Lower lobe of right lung (tissue), 2 donors: ENCODE data around the gene MAP1LC3B2. TPM values are rescaled to one million over a fixed set of nuclear protein-coding genes. Genes with fewer than 3 reads are reported as not detected.
"Not testable (repeated sequence)": the region's sequence is repeated elsewhere in the genome, so short reads cannot be mapped to it uniquely, and the experiment has no call there.

ENCODE experiments used
- ATAC-seq, 2 donors: fragments of 200-7000 bp; cut with Tn5 transposase; one replicate each; pipeline ENCODE4 v1.9.1; 2020 to 2022; ENCODE audit warnings: mild to moderate bottlenecking in 2 of 2, moderate library complexity in 2 of 2
- DNase-seq: peaks from one replicate; pipeline ENCODE4 v3.0.0-alpha.2; 2020
- H3K27ac ChIP-seq: fragments of 200-600 bp; one replicate; pipeline ENCODE4 v1.8.0; 2022
- H3K27me3 ChIP-seq: fragments of 200-600 bp; one replicate; pipeline ENCODE4 v1.8.0; 2022; ENCODE audit warnings: low read depth
- H3K36me3 ChIP-seq: fragments of 200-600 bp; one replicate; pipeline ENCODE4 v1.8.0; 2022; ENCODE audit warnings: mild to moderate bottlenecking
- H3K4me1 ChIP-seq: fragments of 200-600 bp; one replicate; pipeline ENCODE4 v1.8.0; 2022
- H3K4me3 ChIP-seq: fragments of 200-600 bp; one replicate; pipeline ENCODE4 v1.8.0; 2022; ENCODE audit warnings: mild to moderate bottlenecking
- H3K9me3 ChIP-seq: fragments of 200-600 bp; one replicate; pipeline ENCODE4 v1.8.0; 2022
- CTCF ChIP-seq: fragments of 200-600 bp; IDR thresholded peaks from one replicate; pipeline ENCODE4 v1.8.0; 2022; ENCODE audit warnings: antibody characterized with exemption, mild to moderate bottlenecking
- intact Hi-C: fragments of 100-400 bp; cut with DNase I; formaldehyde crosslinking; loops from one replicate; pipeline ENCODE4 v1.11.0; 2022
- total RNA-seq: library from RNA; stranded (reverse); fragmentation: NEBNext Ultra II Directional; extraction: Animal tissue kit (Norgen Biotek cat#: 25700); gene quantifications from one replicate; pipeline ENCODE4 v1.2.1, GENCODE V29; 2021
- donor health status: DM: no; HTN: yes; CAD: no; lungs with severe emphysema.

Gene MAP1LC3B2
- total RNA-seq, 1 donor from 2014 or later = 1.9 TPM

DNA sequence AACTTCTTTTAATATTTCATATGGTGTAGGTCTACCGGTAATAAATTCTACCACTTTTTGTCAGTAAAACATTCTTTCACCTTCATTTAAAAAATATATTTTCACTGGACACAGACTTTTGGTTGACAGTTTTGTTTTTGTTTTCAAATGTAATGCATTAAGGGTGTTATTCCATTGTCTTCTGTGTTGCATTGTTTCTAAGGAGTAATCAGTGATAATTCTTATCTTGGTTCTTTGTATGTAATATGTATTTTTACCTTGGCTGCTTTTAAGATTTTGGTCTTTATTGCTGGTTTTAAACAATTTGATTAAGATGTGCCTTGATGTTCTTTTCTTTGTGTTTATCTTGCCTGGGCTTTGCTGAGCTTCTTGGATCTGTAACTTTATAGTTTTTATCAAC lies 4.1 kb downstream of the MAP1LC3B2 start:
- intact Hi-C loops = no loop called here
- H3K27ac ChIP-seq = no peak overlapping the region
- DNase-seq (no peak), ATAC-seq (no peak)
- H3K4me1 ChIP-seq = peaks cover 13% of the 10 kb centered on the region
- no peak overlapping the region for H3K4me3 ChIP-seq
- H3K27me3 ChIP-seq = no peaks in the 10 kb centered on the region
- H3K36me3 ChIP-seq = no peaks in the 10 kb centered on the region
- no peak for TF ChIP-seq CTCF
- H3K9me3 ChIP-seq = peaks cover 12% of the 10 kb centered on the region

- H3K27me3 ChIP-seq = no peaks in the 10 kb centered on the region
- ATAC-seq (no peak), DNase-seq (no peak)
- no peak for TF ChIP-seq CTCF
- H3K27ac ChIP-seq = no peak overlapping the region
- H3K9me3 ChIP-seq = peaks cover 12% of the 10 kb centered on the region
- intact Hi-C loops = no loop called here
- no peaks in the 10 kb centered on the region for H3K36me3 ChIP-seq
- H3K4me3 ChIP-seq = no peak overlapping the region
- H3K4me1 ChIP-seq = peaks cover 7% of the 10 kb centered on the region
These were observed 4.9 kb downstream of the MAP1LC3B2 start for GRCh38 chr12:116564080-116564479.

DNA sequence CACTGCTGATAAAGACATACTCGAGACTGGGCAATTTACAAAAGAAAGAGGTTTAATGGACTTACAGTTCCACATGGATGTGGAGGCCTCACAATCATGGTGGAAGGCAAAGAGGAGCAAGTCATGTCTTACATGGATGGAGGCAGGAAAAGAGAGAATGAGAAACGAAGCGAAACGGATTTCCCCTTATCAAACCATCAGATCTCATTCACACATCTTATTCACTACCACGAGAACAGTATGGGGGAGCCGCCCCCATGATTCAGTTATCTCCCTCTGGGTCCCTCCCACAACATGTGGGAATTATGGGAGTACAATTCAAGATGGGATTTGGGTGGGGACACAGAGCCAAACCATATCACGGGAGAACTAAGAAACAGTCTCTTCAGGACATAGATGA lies 6.0 kb downstream of the MAP1LC3B2 start:
- H3K4me1 ChIP-seq, DNase-seq, intact Hi-C loops, H3K4me3 ChIP-seq, H3K36me3 ChIP-seq, ATAC-seq, H3K27me3 ChIP-seq, H3K27ac ChIP-seq: not testable (repeated sequence)
- H3K9me3 ChIP-seq = peaks cover 12% of the 10 kb centered on the region

DNA sequence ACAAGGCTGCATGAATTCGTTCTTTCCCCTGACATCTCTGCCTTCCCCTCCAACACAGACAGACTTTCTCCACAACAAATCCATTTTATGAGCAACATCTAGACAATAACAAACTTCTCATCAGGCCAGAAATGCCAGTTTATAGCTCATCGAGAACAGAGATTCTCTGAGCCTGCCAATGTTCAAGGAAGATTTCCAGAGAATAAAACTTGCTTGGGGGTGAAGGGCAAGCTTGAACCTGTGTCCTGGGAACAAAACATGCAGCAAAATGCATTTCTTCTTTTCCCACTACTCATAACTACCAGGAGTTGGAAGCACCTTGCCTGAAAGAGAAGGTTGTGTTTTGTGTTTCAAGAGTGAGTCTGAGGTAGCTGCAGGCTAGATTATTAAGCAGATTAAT lies 6.8 kb downstream of the MAP1LC3B2 start:
- Histone ChIP-seq H3K4me1 (no peaks in the 10 kb centered on the region), H3K27ac (no peak overlapping the region), H3K4me3 (no peak overlapping the region), H3K27me3 (no peaks in the 10 kb centered on the region), H3K36me3 (no peaks in the 10 kb centered on the region), H3K9me3 (peaks cover 12% of the 10 kb centered on the region)
- ATAC-seq = no peak
- TF ChIP-seq CTCF = no peak
- no peak for DNase-seq
- intact Hi-C loops = no loop called here

- ATAC-seq = no peak
- peaks cover 9% of the 10 kb centered on the region for H3K9me3 ChIP-seq
- TF ChIP-seq CTCF = no peak
- no peaks in the 10 kb centered on the region for H3K27me3 ChIP-seq
- no peak for DNase-seq
- intact Hi-C loops = no loop called here
- no peak overlapping the region for H3K4me3 ChIP-seq
- H3K36me3 ChIP-seq = no peaks in the 10 kb centered on the region
- H3K4me1 ChIP-seq = no peaks in the 10 kb centered on the region
- no peak overlapping the region for H3K27ac ChIP-seq
These were observed 9.0 kb downstream of the MAP1LC3B2 start for GRCh38 chr12:116568203-116568602.

DNA sequence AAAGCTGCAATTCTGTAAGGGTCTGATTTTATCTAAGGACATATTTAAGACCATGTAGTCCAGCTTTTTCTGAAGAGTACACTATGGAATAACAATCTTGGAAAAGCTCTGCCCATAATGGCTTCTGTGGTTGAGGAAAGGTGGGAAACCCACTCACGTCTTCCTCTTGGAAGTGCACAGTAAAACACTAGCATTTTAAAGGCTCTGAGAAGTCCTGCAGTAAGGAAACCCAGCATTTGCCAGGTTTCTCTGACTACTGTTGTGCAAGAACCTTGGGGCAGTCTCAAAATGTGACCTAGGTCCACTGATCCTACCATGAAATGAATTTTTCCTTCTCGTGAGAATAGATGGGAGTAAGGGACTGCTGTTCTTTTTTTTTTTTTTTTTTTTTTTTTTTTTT lies 11.9 kb downstream of the MAP1LC3B2 start:
- Histone ChIP-seq H3K36me3 (no peaks in the 10 kb centered on the region), H3K27ac (no peak overlapping the region), H3K4me3 (no peak overlapping the region), H3K4me1 (no peaks in the 10 kb centered on the region), H3K9me3 (no peaks in the 10 kb centered on the region), H3K27me3 (no peaks in the 10 kb centered on the region)
- intact Hi-C loops = no loop called here
- DNase-seq (no peak), ATAC-seq (no peak)
- TF ChIP-seq CTCF = no peak
